Kidney epithelial cell (primary cell): Measurements from ENCODE around the gene MLF2. TPM values are rescaled to one million over a fixed set of nuclear protein-coding genes. Genes with fewer than 3 reads are reported as not detected.

Experiments
- DNase-seq: peaks from one replicate; pipeline ENCODE4 v3.0.0-alpha.2; 2010; ENCODE audit warnings: low read depth
- H3K27me3 ChIP-seq: 2 replicates; pipeline ENCODE4 v1.6.0; 2011; ENCODE audit warnings: low read length; ENCODE audit not compliant: control insufficient read depth, insufficient read depth
- H3K36me3 ChIP-seq: 2 replicates; pipeline ENCODE4 v1.5.1; 2011; ENCODE audit warnings: low read length; ENCODE audit not compliant: control insufficient read depth, insufficient read depth
- H3K4me3 ChIP-seq: 2 replicates; pipeline ENCODE4 v1.5.1; 2011; ENCODE audit warnings: low read depth, mild to moderate bottlenecking, control low read depth, low read length
- CTCF ChIP-seq: IDR thresholded peaks from 2 replicates; pipeline ENCODE4 v1.5.1; 2011; ENCODE audit warnings: mild to moderate bottlenecking, moderate library complexity, low read length, control low read depth, inconsistent platforms; ENCODE audit not compliant: insufficient read depth, poor library complexity, severe bottlenecking
- total RNA-seq: library from RNA; depleted of rRNA; stranded (reverse); fragments of >200 nt; gene quantifications from 2 replicates; pipeline ENCODE4 v1.2.3, GENCODE V29; 2015

MLF2 gene
- total RNA-seq, 1 donor from 2014 or later: 190 TPM

GRCh38 chr12:6774499-6775062 lies 21.6 kb upstream of the MLF2 start:
- no peak for TF ChIP-seq CTCF
- Histone ChIP-seq H3K4me3 (no peak overlapping the region), H3K27me3 (peaks cover 25% of the 10 kb centered on the region), H3K36me3 (peaks cover under 1% of the 10 kb centered on the region)
- DNase-seq: no peak

GRCh38 chr12:6773590-6774351 lies 20.8 kb upstream of the MLF2 start:
- Histone ChIP-seq H3K36me3 (peaks cover 2% of the 10 kb centered on the region), H3K4me3 (no peak overlapping the region), H3K27me3 (peaks cover 25% of the 10 kb centered on the region)
- no peak for TF ChIP-seq CTCF
- DNase-seq: no peak

- no peak for DNase-seq
- peaks cover 22% of the 10 kb centered on the region for H3K27me3 ChIP-seq
These were observed 20.0 kb upstream of the MLF2 start for GRCh38 chr12:6772726-6773589.

GRCh38 chr12:6772331-6772695 lies 19.4 kb upstream of the MLF2 start, which contains the start of gene LAG3:
Gene LAG3 (plus strand): TSS chr12:6772520. CDS start chr12:6772853, 333 bp downstream.
- Histone ChIP-seq H3K36me3 (peaks cover 2% of the 10 kb centered on the region), H3K27me3 (peaks cover 20% of the 10 kb centered on the region), H3K4me3 (no peak within 1 kb of the TSS)
- no peak for TF ChIP-seq CTCF
- DNase-seq: no peak

More at GRCh38 chr12:6772726-6773589, 20.0 kb upstream of the MLF2 start:
- no peak for TF ChIP-seq CTCF
- Histone ChIP-seq H3K4me3 (no peak overlapping the region), H3K36me3 (peaks cover 2% of the 10 kb centered on the region)

- DNase-seq: no peak
- peaks cover 2% of the 10 kb centered on the region for H3K36me3 ChIP-seq
These were observed 18.8 kb upstream of the MLF2 start for GRCh38 chr12:6771509-6772330.

More at GRCh38 chr12:6771509-6772330, 18.8 kb upstream of the MLF2 start:
- H3K27me3 ChIP-seq: peaks cover 20% of the 10 kb centered on the region
- no peak overlapping the region for H3K4me3 ChIP-seq
- no peak for TF ChIP-seq CTCF
